K562 (cell line): ENCODE measurements around the gene EMP2.

Source experiments
- ARID2 ChIP-seq: fragments of 450-650 bp; IDR thresholded peaks from 2 replicates; pipeline ENCODE4 v1.6.1; 2017; ENCODE audit warnings: antibody characterized with exemption, mild to moderate bottlenecking
- MAFK ChIP-seq: IDR thresholded peaks from 2 replicates; pipeline ENCODE4 v1.6.1; 2011; ENCODE audit warnings: low read length, improper control_type of control experiment
- MEF2A ChIP-seq: IDR thresholded peaks from 2 replicates; pipeline ENCODE4 v1.6.1; 2011; ENCODE audit warnings: low read depth, mild to moderate bottlenecking, low read length, moderate library complexity; ENCODE audit not compliant: control insufficient read depth
- TGIF2 ChIP-seq: sonication (generic); formaldehyde crosslinking; IDR thresholded peaks from 2 replicates; pipeline ENCODE4 v1.8.1; 2022; ENCODE audit warnings: mild to moderate bottlenecking, missing genetic modification reagents, moderate library complexity
- TRIM24 ChIP-seq, 2 experiments: fragments of 450-650 bp; IDR thresholded peaks; 2 replicates each; pipeline ENCODE4 v1.6.1; 2016
- ZNF644 ChIP-seq: fragments of 200-800 bp; sonication (Bioruptor generic); IDR thresholded peaks from 2 replicates; pipeline ENCODE4 v1.6.1; 2016; ENCODE audit warnings: low read depth, missing genetic modification characterization, missing compliant biosample characterization

- no peak for TF ChIP-seq ARID2
- no peak for TF ChIP-seq ZNF644 (tag)
- no peak for TF ChIP-seq MAFK
- no peak for TF ChIP-seq MEF2A
- TF ChIP-seq TGIF2, result no peak
- no peak for TF ChIP-seq TRIM24 (IDR thresholded peaks at IDR 0.05)
These were observed 16.8 kb upstream of the EMP2 start for GRCh38 chr16:10597187-10597601.
